ENCODE measurements around the gene SLC22A23.

SLC22A23 gene

DNA sequence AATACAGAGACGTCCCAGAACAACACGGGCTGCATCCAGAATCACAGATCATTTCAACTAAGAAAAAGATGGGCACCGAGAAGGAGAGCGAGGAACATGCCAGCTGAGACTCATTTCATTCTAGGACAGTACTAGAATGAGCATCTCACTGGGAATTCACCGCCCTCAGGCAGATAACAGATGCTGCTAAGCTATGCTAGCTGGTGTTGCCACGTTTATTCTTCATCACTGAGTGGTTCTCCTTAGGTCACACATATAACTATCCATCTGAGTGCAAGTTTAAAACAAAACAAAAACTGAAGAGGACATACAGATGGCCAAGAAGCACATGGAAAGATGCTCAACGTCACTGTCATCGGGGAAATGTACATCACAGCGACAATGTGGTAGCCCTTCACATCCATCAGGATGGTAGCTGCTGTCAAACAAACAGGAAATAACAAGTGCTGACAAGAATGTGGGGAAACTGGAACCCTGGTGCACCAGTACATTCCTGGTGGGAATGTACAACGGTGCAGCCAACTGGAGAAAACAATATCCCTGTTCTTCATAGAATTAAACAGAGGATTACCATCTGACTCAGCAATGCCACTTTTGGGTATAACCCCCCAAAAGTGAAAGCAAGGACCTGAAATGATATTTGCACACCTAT is 97.6 kb downstream of the SLC22A23 start:
- Mint-ChIP-seq H3K4me3 (no peak overlapping the region), H3K36me3 (no peaks in the 10 kb centered on the region), H3K27ac (no peak overlapping the region), H3K4me1 (peaks cover 22% of the 10 kb centered on the region), H3K9me3 (no peaks in the 10 kb centered on the region), H3K27me3 (peaks cover 16% of the 10 kb centered on the region)
- no peak for ATAC-seq

GRCh38 chr6:3358413-3359100 is 98.3 kb downstream of the SLC22A23 start:
- H3K4me3 Mint-ChIP-seq, result no peak overlapping the region
- no peaks in the 10 kb centered on the region for H3K9me3 Mint-ChIP-seq
- H3K27ac Mint-ChIP-seq, result no peak overlapping the region
- no peaks in the 10 kb centered on the region for H3K36me3 Mint-ChIP-seq
- ATAC-seq, result no peak
- H3K4me1 Mint-ChIP-seq, result peaks cover 27% of the 10 kb centered on the region
- peaks cover 10% of the 10 kb centered on the region for H3K27me3 Mint-ChIP-seq

DNA sequence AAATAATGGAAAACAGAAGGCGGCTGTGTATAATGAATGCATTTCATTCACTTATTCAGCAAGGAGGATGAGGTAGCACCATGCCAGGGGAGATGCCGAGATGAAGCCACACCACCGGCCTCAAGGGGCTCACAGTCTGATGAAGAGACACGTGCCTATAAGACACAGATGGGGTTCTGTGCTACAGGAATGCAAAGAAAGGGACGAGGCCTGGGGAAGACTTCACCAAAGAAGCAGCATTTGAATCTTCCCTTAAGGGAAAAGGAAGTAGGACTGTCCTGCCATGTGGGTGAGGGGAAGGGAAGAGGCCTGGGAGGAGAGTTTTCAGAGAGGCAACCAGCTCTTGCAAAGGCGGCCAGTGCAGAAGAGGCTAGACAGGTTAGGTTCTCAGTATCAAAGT is 99.2 kb downstream of the SLC22A23 start:
- no peak overlapping the region for H3K4me3 Mint-ChIP-seq
- no peaks in the 10 kb centered on the region for H3K9me3 Mint-ChIP-seq
- peaks cover 29% of the 10 kb centered on the region for H3K4me1 Mint-ChIP-seq
- no peak overlapping the region for H3K27ac Mint-ChIP-seq
- ATAC-seq, result no peak
- no peaks in the 10 kb centered on the region for H3K36me3 Mint-ChIP-seq
- H3K27me3 Mint-ChIP-seq, result peaks cover under 1% of the 10 kb centered on the region

- Mint-ChIP-seq H3K27me3 (no peaks in the 10 kb centered on the region), H3K4me1 (peaks cover 35% of the 10 kb centered on the region), H3K4me3 (peak overlapping the region; percentile 81), H3K9me3 (no peaks in the 10 kb centered on the region), H3K36me3 (no peaks in the 10 kb centered on the region), H3K27ac (peak overlapping the region; percentile 84)
- no peak for ATAC-seq
These were observed 99.9 kb downstream of the SLC22A23 start for GRCh38 chr6:3356824-3357420.

GRCh38 chr6:3356056-3356823 is 100.6 kb downstream of the SLC22A23 start:
- Mint-ChIP-seq H3K27ac (peak overlapping the region; percentile 84), H3K4me3 (peak overlapping the region; percentile 81), H3K36me3 (no peaks in the 10 kb centered on the region), H3K9me3 (no peaks in the 10 kb centered on the region), H3K4me1 (peaks cover 35% of the 10 kb centered on the region), H3K27me3 (no peaks in the 10 kb centered on the region)
- peak; percentile 97 for ATAC-seq

DNA sequence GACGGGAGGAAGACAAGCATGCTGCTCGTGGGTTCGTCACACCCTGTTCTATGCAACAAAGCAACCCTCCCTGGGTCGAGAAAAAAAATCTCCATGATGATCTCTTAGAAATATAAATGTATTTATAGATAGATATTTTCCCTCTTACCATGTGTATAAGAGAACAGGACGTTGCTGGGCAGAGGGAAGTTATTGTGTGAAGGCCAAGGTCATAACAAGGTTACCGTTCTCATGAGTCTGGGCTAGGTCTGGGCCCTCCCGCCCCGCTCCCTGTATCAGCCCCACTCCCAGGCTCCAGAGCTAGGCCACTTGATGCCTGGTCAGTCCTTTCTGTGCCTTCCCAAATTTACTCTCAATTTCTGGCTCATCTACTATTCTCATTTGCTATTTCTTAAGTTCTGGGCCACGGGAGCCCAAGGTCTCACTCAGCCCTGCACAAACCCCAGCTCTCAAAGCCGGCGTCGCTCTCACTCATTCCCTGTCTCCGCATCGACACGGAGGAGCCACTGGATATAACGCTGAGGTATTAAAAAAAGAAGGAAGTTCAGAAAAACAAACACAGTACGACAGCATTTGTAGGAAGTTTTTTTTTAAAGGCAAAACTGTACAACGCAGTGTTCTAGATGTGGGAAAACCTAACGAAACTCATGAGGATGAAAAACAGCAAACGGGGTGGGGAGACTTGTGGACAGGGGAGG is 101.3 kb downstream of the SLC22A23 start:
- peak; percentile 6 for ATAC-seq
- peak overlapping the region; percentile 81 for H3K4me3 Mint-ChIP-seq
- peaks cover 35% of the 10 kb centered on the region for H3K4me1 Mint-ChIP-seq
- no peaks in the 10 kb centered on the region for H3K27me3 Mint-ChIP-seq
- H3K36me3 Mint-ChIP-seq, result no peaks in the 10 kb centered on the region
- H3K27ac Mint-ChIP-seq, result peak overlapping the region; percentile 84
- H3K9me3 Mint-ChIP-seq, result no peaks in the 10 kb centered on the region

DNA sequence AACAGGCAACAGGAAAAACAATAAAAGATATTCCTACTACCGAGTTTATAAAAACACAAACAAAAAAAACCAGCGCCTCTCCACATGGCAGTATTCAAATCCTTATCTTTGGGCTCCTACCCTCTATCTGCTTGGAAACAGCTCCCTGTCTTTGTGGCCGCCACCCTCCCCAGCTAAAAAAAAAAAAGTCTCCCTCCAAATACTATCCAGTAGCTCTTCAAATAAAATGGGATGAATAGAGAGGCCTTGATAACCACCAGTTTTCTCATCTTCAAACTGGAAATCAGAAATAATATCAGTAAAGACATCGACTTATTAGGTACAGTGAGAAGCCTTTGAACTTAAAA is 101.9 kb downstream of the SLC22A23 start:
- ATAC-seq, result no peak
- no peaks in the 10 kb centered on the region for H3K27me3 Mint-ChIP-seq
- peaks cover 35% of the 10 kb centered on the region for H3K4me1 Mint-ChIP-seq
- H3K27ac Mint-ChIP-seq, result peak overlapping the region; percentile 84
- H3K4me3 Mint-ChIP-seq, result no peak overlapping the region
- H3K9me3 Mint-ChIP-seq, result no peaks in the 10 kb centered on the region
- no peaks in the 10 kb centered on the region for H3K36me3 Mint-ChIP-seq

DNA sequence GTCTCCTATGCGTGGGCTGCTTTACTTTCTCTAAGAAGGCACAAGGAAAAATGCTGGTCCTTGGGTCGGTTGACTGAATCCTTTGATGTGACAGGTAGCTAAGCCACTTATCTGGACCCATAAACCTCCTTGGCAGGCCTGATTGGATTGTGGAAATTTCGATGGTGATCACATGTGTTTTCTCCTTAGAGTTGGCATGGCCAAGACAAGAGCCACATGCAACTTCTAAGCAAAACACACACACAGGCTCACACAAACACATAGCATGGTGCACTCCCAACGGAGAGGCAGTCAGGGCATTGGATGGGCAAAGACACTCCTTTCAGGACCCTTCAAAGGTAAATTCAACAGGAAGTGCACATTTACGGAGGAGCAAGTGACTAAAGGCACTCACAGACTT is 102.9 kb downstream of the SLC22A23 start:
- Mint-ChIP-seq H3K27me3 (peaks cover 7% of the 10 kb centered on the region), H3K27ac (no peak overlapping the region), H3K4me1 (peaks cover 35% of the 10 kb centered on the region), H3K9me3 (no peaks in the 10 kb centered on the region), H3K36me3 (no peaks in the 10 kb centered on the region), H3K4me3 (no peak overlapping the region)
- no peak for ATAC-seq

GRCh38 chr6:3353213-3353903 is 103.5 kb downstream of the SLC22A23 start:
- Mint-ChIP-seq H3K27me3 (peaks cover 13% of the 10 kb centered on the region), H3K27ac (no peak overlapping the region), H3K36me3 (no peaks in the 10 kb centered on the region), H3K4me1 (peaks cover 35% of the 10 kb centered on the region), H3K4me3 (no peak overlapping the region), H3K9me3 (no peaks in the 10 kb centered on the region)
- no peak for ATAC-seq

- peaks cover 34% of the 10 kb centered on the region for H3K4me1 Mint-ChIP-seq
- H3K27ac Mint-ChIP-seq, result no peak overlapping the region
- no peaks in the 10 kb centered on the region for H3K36me3 Mint-ChIP-seq
- ATAC-seq, result no peak
- H3K27me3 Mint-ChIP-seq, result peaks cover 20% of the 10 kb centered on the region
- no peak overlapping the region for H3K4me3 Mint-ChIP-seq
- H3K9me3 Mint-ChIP-seq, result no peaks in the 10 kb centered on the region
These were observed 104.2 kb downstream of the SLC22A23 start for GRCh38 chr6:3352678-3353077.

DNA sequence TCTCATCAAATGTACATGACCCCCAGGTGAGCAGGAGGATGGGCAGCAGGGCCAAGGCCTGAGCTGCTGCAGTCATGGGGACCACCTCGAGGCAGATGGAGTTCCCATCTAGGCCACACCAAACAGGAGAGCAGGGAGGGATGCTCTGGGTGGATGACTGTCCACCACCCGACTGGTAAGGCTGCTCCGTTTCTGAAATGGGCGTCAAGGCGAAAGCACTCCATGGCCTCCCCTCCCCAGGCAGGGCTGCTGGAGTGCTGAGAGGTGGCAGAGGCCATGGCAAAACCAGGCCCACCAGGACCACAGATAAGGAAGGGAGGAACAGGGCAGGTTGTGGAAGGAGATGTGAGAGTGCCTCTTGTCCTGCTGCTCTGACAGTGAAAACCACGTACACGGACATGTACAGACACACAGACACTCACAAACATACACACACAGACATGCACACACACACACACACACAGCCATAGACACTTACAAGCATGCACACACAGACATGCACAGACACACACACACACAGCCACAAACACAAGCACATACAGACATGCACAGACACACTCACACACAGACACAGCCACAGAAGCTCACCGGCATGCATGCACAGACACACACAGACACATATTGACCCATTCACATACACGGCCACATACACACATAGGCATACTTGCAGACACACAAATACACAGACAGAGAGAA is 104.9 kb downstream of the SLC22A23 start:
- no peaks in the 10 kb centered on the region for H3K36me3 Mint-ChIP-seq
- ATAC-seq, result no peak

DNA sequence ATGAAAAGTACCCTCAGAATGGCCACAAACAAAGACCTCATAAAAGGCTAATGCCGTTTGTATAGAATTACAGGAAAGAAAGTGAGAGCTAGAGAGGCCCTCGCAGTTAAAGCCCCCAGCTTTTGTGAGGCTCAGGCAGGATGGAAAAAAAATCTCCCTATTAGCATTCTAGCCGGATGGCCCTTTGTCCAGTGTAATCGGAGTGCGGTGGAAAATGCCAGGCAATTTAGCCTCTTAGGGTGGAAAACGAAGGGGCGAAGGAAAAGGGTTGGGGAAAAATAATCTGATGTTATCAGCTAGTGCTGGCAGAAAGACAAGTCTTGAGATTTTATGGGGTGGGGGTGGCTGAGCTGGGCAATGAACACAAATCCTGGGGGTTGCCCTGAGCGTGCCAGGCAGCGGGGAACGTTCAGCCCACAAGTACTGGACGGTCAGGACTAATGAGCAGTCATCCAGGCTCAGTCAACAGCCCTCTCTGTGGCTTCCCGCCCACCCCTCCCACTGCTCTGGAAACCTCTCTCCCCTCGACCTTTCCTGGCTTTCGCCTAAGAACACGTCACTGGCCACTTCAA is 105.7 kb downstream of the SLC22A23 start:
- Mint-ChIP-seq H3K4me3 (no peak overlapping the region), H3K27ac (no peak overlapping the region), H3K9me3 (no peaks in the 10 kb centered on the region), H3K4me1 (peaks cover 28% of the 10 kb centered on the region), H3K27me3 (peaks cover 29% of the 10 kb centered on the region), H3K36me3 (no peaks in the 10 kb centered on the region)
- ATAC-seq, result no peak

More for the DNA sequence above, 104.9 kb downstream of the SLC22A23 start:
- H3K9me3 Mint-ChIP-seq, result no peaks in the 10 kb centered on the region
- H3K4me3 Mint-ChIP-seq, result no peak overlapping the region
- H3K27me3 Mint-ChIP-seq, result peaks cover 27% of the 10 kb centered on the region
- no peak overlapping the region for H3K27ac Mint-ChIP-seq
- peaks cover 31% of the 10 kb centered on the region for H3K4me1 Mint-ChIP-seq

- H3K9me3 Mint-ChIP-seq, result no peaks in the 10 kb centered on the region
- H3K27me3 Mint-ChIP-seq, result peaks cover 29% of the 10 kb centered on the region
- H3K4me1 Mint-ChIP-seq, result peaks cover 26% of the 10 kb centered on the region
- H3K4me3 Mint-ChIP-seq, result no peak overlapping the region
- no peak for ATAC-seq
- H3K27ac Mint-ChIP-seq, result no peak overlapping the region
- H3K36me3 Mint-ChIP-seq, result no peaks in the 10 kb centered on the region
These were observed 106.5 kb downstream of the SLC22A23 start for GRCh38 chr6:3350252-3350796.

Measured in stimulated activated memory B cell treated with anti-CD40 and anti-IgM and Interleukin-4, amounts not matched to agents 10 μg/mL and 1 μg/mL and 100 μg/mL, for 72 hours (primary cell).